ENCODE measurements around the gene CCDC142.

- TF ChIP-seq RAD21 (IDR thresholded peaks at IDR 0.05 in 1 of 2, conservative IDR thresholded peaks at IDR 0.05 in 1 of 2; ENCODE audit: low read depth in 2 of 2, low read length in 2 of 2): no peak
- no peak for TF ChIP-seq CTCF (IDR thresholded peaks at IDR 0.05; ENCODE audit: control extremely low read depth in 1 of 3, insufficient read depth in 1 of 3, low read depth in 1 of 3, low read length in 3 of 3)
- no peak for TF ChIP-seq POLR2A (IDR thresholded peaks at IDR 0.05; ENCODE audit: control extremely low read depth in 1 of 2, low read depth in 2 of 2, low read length in 2 of 2)
Measured at GRCh38 chr2:74488643-74489481, 6.1 kb upstream of the CCDC142 start.

All from H1 (cell line).